Rectal smooth muscle tissue (tissue), 1 donor: Measurements from ENCODE around the gene BNIP3.
A peak's percentile ranks its signal among the peaks of the same experiment; 100 is the strongest.
"Not testable (repeated sequence)": the region's sequence is repeated elsewhere in the genome, so short reads cannot be mapped to it uniquely, and the experiment has no call there.

ENCODE experiments used
- H3K27ac ChIP-seq: one replicate; pipeline ENCODE4 v1.7.0; 2013; ENCODE audit warnings: low read depth, low read length, inconsistent platforms
- H3K27me3 ChIP-seq: one replicate; pipeline ENCODE4 v1.7.0; 2013; ENCODE audit warnings: low read length; ENCODE audit not compliant: control insufficient read depth, insufficient read depth
- H3K36me3 ChIP-seq: one replicate; pipeline ENCODE4 v1.7.0; 2013; ENCODE audit warnings: low read length; ENCODE audit not compliant: control insufficient read depth, insufficient read depth
- H3K4me1 ChIP-seq: one replicate; pipeline ENCODE4 v1.7.0; 2013; ENCODE audit warnings: low read length; ENCODE audit not compliant: control insufficient read depth, insufficient read depth
- H3K4me3 ChIP-seq: one replicate; pipeline ENCODE4 v1.7.0; 2013; ENCODE audit warnings: low read length
- H3K9ac ChIP-seq: one replicate; pipeline ENCODE4 v1.7.0; 2013; ENCODE audit warnings: low read length

Gene BNIP3

GRCh38 chr10:131998050-131998844 lies 16.5 kb upstream of the BNIP3 start:
- no peaks in the 10 kb centered on the region for H3K36me3 ChIP-seq
- peaks cover 5% of the 10 kb centered on the region for H3K4me1 ChIP-seq
- H3K27me3 ChIP-seq = no peaks in the 10 kb centered on the region
- no peak overlapping the region for H3K9ac ChIP-seq
- H3K27ac ChIP-seq = peak overlapping the region; percentile 57
- H3K4me3 ChIP-seq = no peak overlapping the region

- H3K9ac ChIP-seq = no peak overlapping the region
- H3K27me3 ChIP-seq = no peaks in the 10 kb centered on the region
- no peak overlapping the region for H3K4me3 ChIP-seq
- H3K4me1 ChIP-seq = peaks cover 5% of the 10 kb centered on the region
- H3K27ac ChIP-seq = peak overlapping the region; percentile 57
- H3K36me3 ChIP-seq = no peaks in the 10 kb centered on the region
Observed at GRCh38 chr10:131997366-131998049, 15.8 kb upstream of the BNIP3 start.

- H3K9ac ChIP-seq = no peak overlapping the region
- H3K4me1 ChIP-seq = peaks cover 5% of the 10 kb centered on the region
- H3K4me3 ChIP-seq = no peak overlapping the region
Observed at GRCh38 chr10:131996466-131997365, 15.0 kb upstream of the BNIP3 start.

GRCh38 chr10:131994435-131994834 lies 12.7 kb upstream of the BNIP3 start:
- Histone ChIP-seq H3K4me3 (no peak overlapping the region), H3K27me3 (no peaks in the 10 kb centered on the region), H3K36me3 (no peaks in the 10 kb centered on the region), H3K4me1 (peaks cover 5% of the 10 kb centered on the region), H3K27ac (no peak overlapping the region), H3K9ac (no peak overlapping the region)

More at GRCh38 chr10:131996466-131997365, 15.0 kb upstream of the BNIP3 start:
- H3K36me3 ChIP-seq = no peaks in the 10 kb centered on the region
- no peaks in the 10 kb centered on the region for H3K27me3 ChIP-seq
- no peak overlapping the region for H3K27ac ChIP-seq

DNA sequence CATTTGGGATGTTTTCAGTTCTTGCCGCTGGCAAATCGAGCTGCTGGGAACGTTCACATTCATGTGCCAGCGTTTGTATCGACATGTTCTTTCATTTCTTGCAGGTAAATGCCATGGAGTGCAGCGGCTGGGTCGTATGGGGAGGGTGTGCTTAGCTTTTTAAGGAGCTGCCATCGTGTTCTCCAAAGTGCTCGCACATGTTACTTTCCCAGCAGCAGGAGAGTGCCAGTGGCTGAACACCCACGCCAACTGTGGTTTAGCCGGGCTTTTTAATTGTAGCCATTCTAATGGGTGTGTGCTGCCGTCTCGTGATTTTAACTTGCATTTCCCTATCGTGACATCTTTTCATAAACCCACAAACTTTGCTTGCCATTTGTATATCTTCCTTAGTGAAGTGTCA lies 11.6 kb upstream of the BNIP3 start:
- Histone ChIP-seq H3K9ac (no peak overlapping the region), H3K27ac (no peak overlapping the region)

GRCh38 chr10:131991726-131992125 lies 10.0 kb upstream of the BNIP3 start:
- H3K27me3 ChIP-seq = no peaks in the 10 kb centered on the region
- H3K36me3 ChIP-seq = no peaks in the 10 kb centered on the region
- H3K27ac ChIP-seq = no peak overlapping the region
- H3K4me1 ChIP-seq = no peaks in the 10 kb centered on the region
- no peak overlapping the region for H3K9ac ChIP-seq
- no peak overlapping the region for H3K4me3 ChIP-seq

More for the DNA sequence above, 11.6 kb upstream of the BNIP3 start:
- no peaks in the 10 kb centered on the region for H3K27me3 ChIP-seq
- peaks cover 5% of the 10 kb centered on the region for H3K4me1 ChIP-seq
- no peak overlapping the region for H3K4me3 ChIP-seq
- H3K36me3 ChIP-seq = no peaks in the 10 kb centered on the region

- H3K4me3 ChIP-seq, H3K9ac ChIP-seq, H3K27ac ChIP-seq, H3K4me1 ChIP-seq, H3K27me3 ChIP-seq, H3K36me3 ChIP-seq: not testable (repeated sequence)
Observed at GRCh38 chr10:131987786-131988185, 6.1 kb upstream of the BNIP3 start.

- H3K4me3 ChIP-seq, H3K36me3 ChIP-seq, H3K9ac ChIP-seq, H3K27me3 ChIP-seq, H3K4me1 ChIP-seq, H3K27ac ChIP-seq: not testable (repeated sequence)
Observed at GRCh38 chr10:131987301-131987700, 5.6 kb upstream of the BNIP3 start.

- H3K9ac ChIP-seq, H3K27me3 ChIP-seq, H3K36me3 ChIP-seq, H3K4me1 ChIP-seq, H3K4me3 ChIP-seq, H3K27ac ChIP-seq: not testable (repeated sequence)
Observed at GRCh38 chr10:131986851-131987250, 5.1 kb upstream of the BNIP3 start.

DNA sequence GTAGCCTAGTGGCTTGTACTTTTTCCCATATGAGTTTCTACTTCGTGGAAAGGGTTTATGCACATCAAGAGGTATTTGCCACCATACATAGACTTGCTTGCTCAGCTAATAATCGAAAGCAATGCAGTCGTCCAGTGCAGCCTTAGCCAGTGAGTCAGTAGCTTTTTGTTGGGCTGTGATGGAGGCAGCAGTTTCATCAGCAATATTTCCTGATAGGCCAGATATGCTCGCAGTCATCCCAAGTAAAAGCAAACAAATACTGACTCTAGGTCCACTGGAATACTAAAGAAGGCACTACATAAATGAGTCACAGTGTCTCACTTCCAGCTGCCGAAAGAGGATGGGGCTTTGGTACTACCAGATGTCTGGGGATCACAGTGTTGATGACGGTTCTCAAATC lies 2.1 kb upstream of the BNIP3 start:
- H3K4me1 ChIP-seq = peaks cover 4% of the 10 kb centered on the region
- H3K27ac ChIP-seq = no peak overlapping the region
- no peak overlapping the region for H3K9ac ChIP-seq
- no peaks in the 10 kb centered on the region for H3K36me3 ChIP-seq
- H3K4me3 ChIP-seq = no peak overlapping the region
- no peaks in the 10 kb centered on the region for H3K27me3 ChIP-seq

DNA sequence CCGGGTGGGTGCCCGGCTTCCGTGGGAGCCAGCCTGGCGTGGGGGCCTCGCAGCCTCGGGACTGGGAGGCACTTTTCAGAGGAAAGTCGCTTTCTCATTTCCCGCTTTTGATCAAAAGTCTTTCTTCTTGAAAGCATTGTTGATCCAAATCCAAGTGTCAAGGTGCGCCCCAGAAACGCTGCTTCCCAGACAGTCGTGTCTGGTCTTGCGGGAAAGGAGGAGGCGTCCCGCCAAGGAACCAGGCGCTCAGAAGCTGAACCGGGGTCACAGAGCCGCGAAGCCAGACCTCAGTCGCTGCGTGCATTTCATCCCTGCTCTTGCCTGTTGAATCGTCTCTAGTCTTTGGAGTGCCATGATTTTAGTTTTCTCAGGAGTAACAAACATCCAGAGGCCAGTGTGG lies 1.1 kb upstream of the BNIP3 start:
- Histone ChIP-seq H3K9ac (no peak overlapping the region), H3K27ac (no peak overlapping the region), H3K36me3 (no peaks in the 10 kb centered on the region), H3K4me3 (no peak overlapping the region), H3K27me3 (no peaks in the 10 kb centered on the region), H3K4me1 (peaks cover 4% of the 10 kb centered on the region)

- Histone ChIP-seq H3K4me3 (peak overlapping the region; percentile 79), H3K36me3 (no peaks in the 10 kb centered on the region), H3K27me3 (no peaks in the 10 kb centered on the region), H3K4me1 (peaks cover 4% of the 10 kb centered on the region), H3K27ac (no peak overlapping the region), H3K9ac (no peak overlapping the region)
Observed at GRCh38 chr10:131982185-131982756, 548 bp upstream of the BNIP3 start.
